Cardiac fibroblast (primary cell): Measurements from ENCODE around the gene TRIM38.
A peak's percentile ranks its signal among the peaks of the same experiment; 100 is the strongest.

Experiments used
- DNase-seq, 2 donors: peaks; one replicate each; pipeline versions ENCODE4 v3.0.0 to v3.0.0-alpha.2; 2010; ENCODE audit warnings: low read depth in 2 of 2
- H3K4me3 ChIP-seq, 2 donors: replicated peaks in 1 of 2; 1 replicate in 1 of 2; 2 replicates in 1 of 2; pipeline ENCODE4 v1.5.1; 2011; ENCODE audit warnings: low read depth in 2 of 2, low read length in 2 of 2, mild to moderate bottlenecking in 2 of 2, moderate library complexity in 1 of 2
- TF ChIP-seq, protein P1 (sequence below): IDR thresholded peaks from one replicate; pipeline ENCODE4 v1.5.1; 2011; ENCODE audit warnings: low read depth, mild to moderate bottlenecking, low read length, inconsistent platforms

Gene TRIM38

DNA sequence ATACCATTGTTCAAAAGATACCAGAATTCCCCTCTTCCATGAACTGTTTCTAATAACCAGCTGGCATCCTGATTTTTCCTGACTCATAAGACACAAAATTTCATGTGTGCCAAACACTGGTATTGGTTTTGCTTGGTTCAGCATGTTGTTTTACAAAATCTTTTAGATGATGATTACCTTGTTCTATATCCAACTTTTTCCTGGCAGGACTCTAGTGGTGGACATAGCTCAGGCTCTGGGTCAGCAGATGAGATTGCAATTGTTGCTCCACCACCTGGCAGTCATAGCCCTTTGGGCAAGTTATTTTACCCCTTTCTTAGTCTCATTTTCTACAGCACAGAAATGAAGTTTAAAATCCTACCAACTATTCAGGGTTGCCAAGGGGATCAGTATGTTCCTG is 6.2 kb downstream of the TRIM38 start:
- DNase-seq: peak; percentile 33 to 59
- H3K4me3 ChIP-seq: no peak overlapping the region
- TF ChIP-seq, protein P1, sequence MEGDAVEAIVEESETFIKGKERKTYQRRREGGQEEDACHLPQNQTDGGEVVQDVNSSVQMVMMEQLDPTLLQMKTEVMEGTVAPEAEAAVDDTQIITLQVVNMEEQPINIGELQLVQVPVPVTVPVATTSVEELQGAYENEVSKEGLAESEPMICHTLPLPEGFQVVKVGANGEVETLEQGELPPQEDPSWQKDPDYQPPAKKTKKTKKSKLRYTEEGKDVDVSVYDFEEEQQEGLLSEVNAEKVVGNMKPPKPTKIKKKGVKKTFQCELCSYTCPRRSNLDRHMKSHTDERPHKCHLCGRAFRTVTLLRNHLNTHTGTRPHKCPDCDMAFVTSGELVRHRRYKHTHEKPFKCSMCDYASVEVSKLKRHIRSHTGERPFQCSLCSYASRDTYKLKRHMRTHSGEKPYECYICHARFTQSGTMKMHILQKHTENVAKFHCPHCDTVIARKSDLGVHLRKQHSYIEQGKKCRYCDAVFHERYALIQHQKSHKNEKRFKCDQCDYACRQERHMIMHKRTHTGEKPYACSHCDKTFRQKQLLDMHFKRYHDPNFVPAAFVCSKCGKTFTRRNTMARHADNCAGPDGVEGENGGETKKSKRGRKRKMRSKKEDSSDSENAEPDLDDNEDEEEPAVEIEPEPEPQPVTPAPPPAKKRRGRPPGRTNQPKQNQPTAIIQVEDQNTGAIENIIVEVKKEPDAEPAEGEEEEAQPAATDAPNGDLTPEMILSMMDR: no peak

DNA sequence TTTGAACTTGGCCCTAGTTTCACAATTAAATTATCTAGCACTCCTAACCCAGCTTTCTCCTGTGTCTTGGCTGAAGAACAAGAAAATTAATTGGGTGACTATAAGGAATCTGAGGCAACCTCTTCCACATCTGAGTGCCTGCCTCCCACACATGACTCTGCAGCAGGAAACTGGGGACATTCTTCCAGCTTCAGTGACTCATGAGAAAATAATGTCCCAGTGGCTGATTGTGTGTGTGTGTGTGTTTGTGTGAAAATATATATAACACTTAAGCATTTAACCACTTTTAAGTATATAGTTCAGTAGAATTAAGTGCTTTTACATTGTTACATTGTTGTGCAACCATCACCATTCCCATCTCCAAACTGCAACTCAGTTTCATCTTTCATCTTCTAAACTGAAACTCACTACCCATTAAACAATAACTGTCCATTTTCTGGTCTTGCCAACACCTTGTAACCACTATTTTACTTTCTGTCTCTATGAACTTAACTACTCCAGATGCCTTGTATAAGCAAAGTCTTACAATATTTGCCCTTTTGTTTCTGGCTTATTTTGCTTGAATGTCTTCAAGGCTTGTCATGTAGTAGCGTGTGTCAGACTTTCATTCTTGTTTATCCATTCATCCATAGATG is 8.7 kb downstream of the TRIM38 start:
- peak; percentile 96 for DNase-seq
- no peak overlapping the region for H3K4me3 ChIP-seq

DNA sequence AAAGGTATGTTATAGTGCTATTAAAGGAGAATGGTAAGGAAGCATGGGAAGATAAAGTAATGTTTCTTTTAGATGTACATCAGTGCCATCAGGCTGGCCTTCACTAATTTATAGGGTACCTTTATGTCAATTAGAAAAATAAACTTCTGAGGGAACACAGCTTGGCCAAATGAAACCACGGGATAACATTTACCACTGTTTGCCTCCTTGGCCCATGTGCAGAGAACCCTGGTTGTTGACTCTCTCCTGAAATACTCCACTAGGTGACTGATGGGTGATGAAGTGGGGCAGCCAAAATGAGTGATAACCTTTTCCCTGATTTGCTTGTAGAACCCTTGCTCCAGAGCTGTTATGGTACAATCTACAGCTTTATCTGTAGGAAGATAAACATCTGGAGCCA is 9.5 kb downstream of the TRIM38 start:
- no peak for DNase-seq
- H3K4me3 ChIP-seq: no peak overlapping the region
- TF ChIP-seq, protein P1: no peak

More for the DNA sequence above, 8.7 kb downstream of the TRIM38 start:
- TF ChIP-seq, protein P1: no peak

DNA sequence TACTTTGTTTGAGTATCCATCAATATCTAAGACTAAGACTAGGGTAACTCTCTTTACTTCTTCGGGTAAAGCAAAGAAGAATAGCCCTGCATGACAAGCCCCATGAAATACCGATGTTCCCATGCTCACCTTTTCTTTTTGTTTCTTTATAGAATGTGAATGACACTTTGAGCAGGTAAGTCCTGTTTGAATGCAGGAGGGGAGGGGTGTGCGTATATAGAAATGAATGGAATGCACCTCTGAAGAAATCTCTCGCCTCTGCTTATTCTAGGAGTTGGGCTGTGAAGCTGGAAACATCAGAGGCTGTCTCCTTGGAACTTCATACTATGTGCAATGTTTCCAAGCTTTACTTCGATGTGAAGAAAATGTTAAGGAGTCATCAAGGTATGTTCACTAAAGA is 10.3 kb downstream of the TRIM38 start:
- DNase-seq: no peak
- H3K4me3 ChIP-seq: no peak overlapping the region
- TF ChIP-seq, protein P1: no peak

DNA sequence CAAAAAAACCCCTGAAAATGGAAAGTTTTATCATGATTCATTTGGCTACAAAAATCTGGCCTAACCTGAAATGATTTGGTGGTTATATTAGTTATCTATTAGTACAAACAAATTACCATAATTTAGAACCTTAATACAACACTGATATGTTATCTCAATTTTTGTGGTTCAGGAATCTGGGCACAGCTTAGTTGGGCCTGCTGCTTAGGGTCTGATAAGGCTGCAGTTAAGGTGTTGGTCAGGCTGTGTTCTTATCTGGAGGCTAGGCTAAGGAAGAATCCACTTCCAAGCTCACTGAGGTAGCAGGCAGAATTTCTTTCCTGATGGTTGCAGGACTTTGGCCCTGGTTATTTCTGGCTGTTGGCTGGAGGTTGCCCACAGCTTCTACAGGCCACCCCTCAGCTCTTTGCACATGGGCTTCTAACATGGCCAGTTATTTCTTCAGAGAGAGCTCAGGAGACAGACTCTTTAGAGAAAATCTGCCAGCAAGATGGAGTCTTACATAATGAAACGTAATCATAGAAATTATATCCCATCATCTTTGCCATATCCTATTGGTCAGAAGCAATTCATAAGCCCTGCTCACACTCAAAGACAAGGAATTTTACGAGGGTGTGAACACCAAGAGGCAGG is 11.4 kb downstream of the TRIM38 start:
- no peak for DNase-seq
- TF ChIP-seq, protein P1: no peak

DNA sequence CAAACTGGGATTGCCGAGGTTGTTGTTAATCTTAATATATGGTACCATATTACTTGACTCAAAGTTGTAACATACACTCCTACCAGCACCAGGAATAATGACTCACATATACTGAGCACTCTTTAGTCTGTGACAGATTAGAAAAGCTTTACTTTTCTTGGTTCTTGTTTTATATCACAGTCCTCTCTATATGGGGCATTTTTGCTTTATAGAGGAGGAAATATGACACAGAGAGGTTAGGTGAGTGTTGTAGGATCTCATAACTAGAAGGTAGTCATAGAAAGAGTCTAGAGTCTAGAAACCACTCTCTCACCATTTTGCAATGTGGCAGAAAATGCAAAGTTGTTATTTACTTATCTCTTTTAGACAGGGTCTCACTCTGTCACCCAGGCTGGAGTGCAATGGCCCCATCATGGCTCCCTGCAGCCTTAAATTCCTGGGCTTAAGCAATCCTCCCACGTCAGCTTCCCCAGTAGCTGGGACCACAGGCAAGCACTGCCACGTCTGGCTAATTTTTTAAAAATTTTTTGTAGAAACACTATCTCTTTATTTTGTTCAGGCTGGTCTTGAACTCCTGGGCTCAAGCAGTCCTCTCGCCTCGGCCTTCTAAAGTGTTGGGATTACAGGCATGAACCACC is 13.4 kb downstream of the TRIM38 start:
- H3K4me3 ChIP-seq: no peak overlapping the region

More for the DNA sequence above, 11.4 kb downstream of the TRIM38 start:
- no peak overlapping the region for H3K4me3 ChIP-seq

More for the DNA sequence above, 13.4 kb downstream of the TRIM38 start:
- TF ChIP-seq, protein P1: no peak
- DNase-seq: no peak
